ENCODE data around the gene ABCB11.

ABCB11 gene

GRCh38 chr2:168928113-168928831 is 102.9 kb downstream of the ABCB11 start:
- no peak for DNase-seq

DNA sequence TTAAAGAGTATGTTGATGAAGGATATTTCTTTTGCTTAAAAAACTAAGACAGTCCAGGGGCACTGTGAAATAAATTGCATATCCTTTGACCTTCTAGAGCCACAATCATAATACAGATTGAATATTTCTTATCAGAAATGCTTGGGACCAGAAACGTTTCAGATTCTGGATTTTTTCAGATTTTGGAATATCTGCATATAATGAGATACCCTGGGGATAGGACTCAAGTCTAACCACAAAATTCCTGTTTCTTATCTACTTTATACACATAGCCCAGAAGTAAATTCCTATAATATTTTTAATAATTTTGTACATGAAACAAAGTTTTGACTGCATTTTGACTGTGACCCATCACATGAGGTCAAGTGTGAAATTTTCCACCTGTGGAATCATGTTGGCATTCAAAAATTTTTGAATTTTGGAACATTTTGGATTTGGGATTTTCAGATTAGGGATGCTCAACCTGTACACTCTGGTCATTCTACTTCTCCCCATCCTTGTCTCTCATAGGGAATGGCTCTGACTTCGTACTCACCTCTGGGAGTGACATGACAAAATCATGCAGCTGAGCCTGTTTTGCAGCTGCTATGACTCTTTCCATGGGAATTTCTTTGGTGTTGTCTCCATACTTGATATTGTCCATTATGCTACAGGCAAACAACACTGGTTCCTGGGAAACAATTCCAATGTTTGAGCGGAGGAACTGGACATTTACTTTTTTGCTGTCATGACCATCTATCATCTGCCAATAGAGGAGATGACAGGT is 104.3 kb downstream of the ABCB11 start:
- no peak for DNase-seq

GRCh38 chr2:168920504-168921157 is 110.5 kb downstream of the ABCB11 start:
- DNase-seq: peak; percentile 27

- DNase-seq: no peak
Observed at GRCh38 chr2:168916331-168916675, 114.8 kb downstream of the ABCB11 start.

DNA sequence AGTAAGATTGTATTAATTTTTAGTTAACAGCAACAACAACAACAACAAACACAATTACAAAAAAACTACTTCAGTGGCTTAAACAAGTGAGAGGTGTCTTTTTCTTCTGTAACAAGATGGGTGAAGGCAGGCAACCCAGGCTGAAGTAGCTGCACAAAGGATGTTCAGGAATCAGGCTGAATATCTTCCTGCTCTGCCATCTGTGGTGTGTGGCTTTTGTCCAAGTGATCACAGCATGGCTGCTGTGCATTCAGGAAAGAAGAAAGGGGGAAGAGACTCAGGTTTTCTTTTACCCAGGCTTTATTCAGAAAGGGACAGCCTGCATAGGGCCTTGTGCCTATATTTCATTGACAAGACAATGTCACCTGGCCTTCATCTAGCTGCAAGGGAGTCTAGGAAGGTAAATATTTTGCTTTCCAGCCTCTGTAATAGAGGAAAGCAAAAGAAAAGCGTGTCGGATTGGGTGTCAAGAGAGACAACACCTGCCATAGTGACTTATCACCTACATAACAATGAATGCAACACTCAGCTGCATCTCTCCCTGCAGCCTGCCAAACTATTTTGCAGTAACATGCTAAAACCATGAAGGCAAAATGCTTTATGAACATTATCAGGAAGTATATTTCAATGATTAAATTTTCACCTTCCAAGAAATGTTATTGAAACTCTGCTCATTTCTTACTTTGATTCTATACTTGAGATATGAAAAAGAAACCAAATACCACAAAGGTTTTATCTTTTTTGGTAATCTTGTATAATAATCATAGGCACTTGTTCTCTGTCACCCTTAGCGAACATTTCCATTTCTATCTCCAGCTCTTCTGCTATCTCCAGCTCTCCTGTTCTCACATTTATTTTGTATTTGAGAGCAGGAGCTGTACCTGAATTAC is 115.4 kb downstream of the ABCB11 start:
- no peak for DNase-seq

- no peak for DNase-seq
Observed at GRCh38 chr2:168913495-168913894, 117.6 kb downstream of the ABCB11 start.

GRCh38 chr2:168912901-168913369 is 118.2 kb downstream of the ABCB11 start:
- DNase-seq: peak; percentile 12

GRCh38 chr2:168912466-168912865 is 118.7 kb downstream of the ABCB11 start:
- DNase-seq: no peak

DNA sequence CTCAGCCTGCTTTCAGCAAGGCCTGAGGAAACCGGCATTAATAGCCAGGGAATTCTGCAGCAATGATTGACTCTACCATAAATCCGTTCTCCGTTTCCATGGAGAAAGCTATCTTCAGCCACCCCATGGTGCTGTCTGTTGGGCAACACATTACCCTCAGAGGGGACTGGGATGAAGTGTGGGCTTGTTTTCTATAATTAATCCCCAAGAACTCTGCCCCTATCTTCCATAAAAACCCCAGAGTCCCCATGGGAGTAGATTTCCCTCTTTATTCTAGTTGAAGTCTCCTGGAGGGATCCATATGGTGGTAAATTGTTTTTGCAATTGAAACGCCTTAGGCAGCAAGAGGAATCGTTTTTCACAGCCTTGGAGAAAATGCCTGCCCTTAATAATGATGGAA is 120.8 kb downstream of the ABCB11 start:
- DNase-seq: no peak

GRCh38 chr2:168907940-168908662 is 123.0 kb downstream of the ABCB11 start:
- DNase-seq: no peak

GRCh38 chr2:168904358-168904757 is 126.8 kb downstream of the ABCB11 start:
- no peak for DNase-seq

- DNase-seq: no peak
Observed at GRCh38 chr2:168903888-168904287, 127.2 kb downstream of the ABCB11 start.

- no peak for DNase-seq
Observed at GRCh38 chr2:168901003-168901402, 130.1 kb downstream of the ABCB11 start, which contains the start of gene G6PC2. G6PC2 (plus strand) TSS chr2:168901291; CDS start chr2:168901332, 41 bp downstream.

DNA sequence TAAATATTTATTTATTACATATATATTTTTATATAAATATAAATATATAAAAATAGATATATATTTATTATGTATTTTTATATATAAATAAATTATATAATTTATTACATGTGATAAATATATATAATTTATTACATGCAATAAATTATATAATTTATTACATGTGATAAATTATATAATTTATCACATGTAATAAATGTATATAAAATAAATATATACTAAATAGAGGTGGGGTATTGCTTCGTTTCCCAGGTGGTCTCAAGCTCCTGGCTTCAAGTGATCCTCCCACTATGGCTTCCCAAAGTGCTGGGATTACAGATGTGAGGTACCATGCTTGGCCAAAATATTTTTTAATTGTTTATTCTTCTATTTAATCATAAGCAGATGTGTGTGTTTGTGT is 133.7 kb downstream of the ABCB11 start:
- DNase-seq: no peak

DNA sequence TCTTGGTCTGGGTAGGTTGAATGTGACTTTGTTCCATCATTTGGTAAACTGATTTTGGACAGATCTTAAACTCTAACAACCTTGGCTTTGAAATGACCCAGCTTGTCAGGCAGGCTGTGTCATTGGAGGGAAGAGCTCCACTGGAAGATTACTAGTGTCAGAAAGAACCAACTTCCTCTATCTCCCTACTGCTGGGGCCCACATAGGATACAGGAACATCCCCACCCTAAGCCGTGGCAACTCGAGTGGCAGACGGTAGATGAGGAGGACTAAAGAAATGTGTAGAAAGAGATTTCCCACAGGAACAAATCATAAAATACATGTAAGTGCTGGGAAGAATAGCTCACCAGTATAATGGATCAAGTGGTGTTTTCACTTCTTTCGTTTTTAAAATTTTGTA is 134.3 kb downstream of the ABCB11 start:
- no peak for DNase-seq

- DNase-seq: peak; percentile 20
Observed at GRCh38 chr2:168895771-168896170, 135.4 kb downstream of the ABCB11 start.

GRCh38 chr2:168894720-168895119 is 136.4 kb downstream of the ABCB11 start:
- DNase-seq: no peak

DNA sequence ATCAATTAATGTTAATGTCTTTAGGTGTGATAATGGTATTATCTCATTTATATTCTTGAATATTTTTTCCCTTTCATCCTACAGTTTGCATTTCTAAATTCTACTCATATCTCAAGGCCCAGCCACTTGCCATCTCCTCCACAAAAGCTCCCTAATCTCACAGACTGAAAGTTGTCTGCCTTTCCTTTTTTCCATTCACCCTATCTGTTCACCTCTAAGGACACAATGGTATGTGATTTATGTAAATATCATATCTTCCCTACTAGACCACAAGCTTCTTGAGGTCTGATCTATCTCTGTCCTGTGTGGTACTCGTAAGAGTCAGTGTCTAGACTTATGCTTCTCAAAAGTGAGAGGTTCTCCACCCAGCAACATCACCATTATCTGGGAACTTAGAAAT is 137.0 kb downstream of the ABCB11 start:
- DNase-seq: no peak

- no peak for DNase-seq
Observed at GRCh38 chr2:168892327-168892726, 138.8 kb downstream of the ABCB11 start.

GRCh38 chr2:168890006-168890782 is 140.9 kb downstream of the ABCB11 start, which contains the start of gene SPC25:
SPC25 (minus strand) TSS chr2:168890430; CDS start chr2:168889519, 911 bp downstream.
- peak; percentile 90 for DNase-seq

DNA sequence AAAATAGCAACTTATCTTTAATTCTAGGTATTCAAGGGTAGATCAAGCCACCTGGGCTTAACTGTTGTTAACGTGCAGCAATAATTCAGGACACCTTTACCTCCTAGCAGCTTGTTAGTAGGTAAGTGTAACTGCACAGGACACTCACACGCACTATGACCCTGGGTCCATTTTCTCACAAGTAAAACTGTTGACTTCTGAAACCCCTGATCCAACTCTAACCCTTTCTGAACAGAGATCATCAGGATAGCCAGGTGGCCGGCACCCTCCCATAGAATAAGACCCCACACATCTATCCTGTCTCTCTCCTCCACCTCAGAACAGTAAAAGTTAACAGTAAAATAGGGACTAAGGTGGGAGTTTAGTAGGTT is 141.5 kb downstream of the ABCB11 start:
- no peak for DNase-seq

Measured in fibroblast of skin of abdomen (primary cell).